ENCODE data around the gene CLDN1. TPM values are rescaled to one million over a fixed set of nuclear protein-coding genes. Genes with fewer than 3 reads are reported as not detected.

The CLDN1 gene
- total and polyA plus RNA-seq, 2 of the 13 experiments (the other 11 are each of a cell fraction or from before 2014, with no cell fraction given): 42.7 to 51.6 TPM

- TF ChIP-seq THAP7 (CRISPR knock-in tag; IDR thresholded peaks at IDR 0.05): no peak
- TF ChIP-seq, protein P1, sequence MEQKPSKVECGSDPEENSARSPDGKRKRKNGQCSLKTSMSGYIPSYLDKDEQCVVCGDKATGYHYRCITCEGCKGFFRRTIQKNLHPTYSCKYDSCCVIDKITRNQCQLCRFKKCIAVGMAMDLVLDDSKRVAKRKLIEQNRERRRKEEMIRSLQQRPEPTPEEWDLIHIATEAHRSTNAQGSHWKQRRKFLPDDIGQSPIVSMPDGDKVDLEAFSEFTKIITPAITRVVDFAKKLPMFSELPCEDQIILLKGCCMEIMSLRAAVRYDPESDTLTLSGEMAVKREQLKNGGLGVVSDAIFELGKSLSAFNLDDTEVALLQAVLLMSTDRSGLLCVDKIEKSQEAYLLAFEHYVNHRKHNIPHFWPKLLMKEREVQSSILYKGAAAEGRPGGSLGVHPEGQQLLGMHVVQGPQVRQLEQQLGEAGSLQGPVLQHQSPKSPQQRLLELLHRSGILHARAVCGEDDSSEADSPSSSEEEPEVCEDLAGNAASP (CRISPR knock-in tag; IDR thresholded peaks at IDR 0.05; ENCODE audit: borderline replicate concordance): peak; percentile 52
- TF ChIP-seq ZNF205 (CRISPR knock-in tag; IDR thresholded peaks at IDR 0.05): 0 out of 2 replicates have a peak, but pooled peaks have one; percentile 28
- peak in 1 of 2 experiments; percentile 42; a peak in 1 of 4 replicates for TF ChIP-seq REST (IDR thresholded peaks at IDR 0.05; ENCODE audit: borderline replicate concordance in 1 of 2, low read depth in 1 of 2, low read length in 2 of 2)
- no peak for TF ChIP-seq TBL1XR1 (IDR thresholded peaks at IDR 0.05; ENCODE audit: borderline replicate concordance, low read length, partially characterized antibody)
- TF ChIP-seq ZFY (CRISPR knock-in tag; IDR thresholded peaks at IDR 0.05): no peak
- TF ChIP-seq GABPA (IDR thresholded peaks at IDR 0.05; ENCODE audit: low read depth, low read length): no peak
- no peak for TF ChIP-seq GABPA (CRISPR knock-in tag; IDR thresholded peaks at IDR 0.05; ENCODE audit: low read depth)
- TF ChIP-seq NFKB2 (CRISPR knock-in tag; IDR thresholded peaks at IDR 0.05; ENCODE audit: borderline replicate concordance): no peak
- TF ChIP-seq HOXA3 (CRISPR knock-in tag; IDR thresholded peaks at IDR 0.05): 0 out of 2 replicates have a peak, but pooled peaks have one; percentile 16
- TF ChIP-seq, protein P2, sequence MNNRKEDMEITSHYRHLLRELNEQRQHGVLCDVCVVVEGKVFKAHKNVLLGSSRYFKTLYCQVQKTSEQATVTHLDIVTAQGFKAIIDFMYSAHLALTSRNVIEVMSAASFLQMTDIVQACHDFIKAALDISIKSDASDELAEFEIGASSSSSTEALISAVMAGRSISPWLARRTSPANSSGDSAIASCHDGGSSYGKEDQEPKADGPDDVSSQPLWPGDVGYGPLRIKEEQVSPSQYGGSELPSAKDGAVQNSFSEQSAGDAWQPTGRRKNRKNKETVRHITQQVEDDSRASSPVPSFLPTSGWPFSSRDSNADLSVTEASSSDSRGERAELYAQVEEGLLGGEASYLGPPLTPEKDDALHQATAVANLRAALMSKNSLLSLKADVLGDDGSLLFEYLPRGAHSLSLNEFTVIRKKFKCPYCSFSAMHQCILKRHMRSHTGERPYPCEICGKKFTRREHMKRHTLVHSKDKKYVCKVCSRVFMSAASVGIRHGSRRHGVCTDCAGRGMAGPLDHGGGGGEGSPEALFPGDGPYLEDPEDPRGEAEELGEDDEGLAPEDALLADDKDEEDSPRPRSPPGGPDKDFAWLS (CRISPR knock-in tag; IDR thresholded peaks at IDR 0.05; ENCODE audit: borderline replicate concordance): no peak
- TF ChIP-seq ATM (IDR thresholded peaks at IDR 0.05; ENCODE audit: borderline replicate concordance): no peak
- no peak for TF ChIP-seq ZNF350 (CRISPR knock-in tag; IDR thresholded peaks at IDR 0.05; ENCODE audit: borderline replicate concordance, low read depth)
- TF ChIP-seq ZNF550 (CRISPR knock-in tag; IDR thresholded peaks at IDR 0.05; ENCODE audit: borderline replicate concordance): no peak
- TF ChIP-seq ZFP37 (CRISPR knock-in tag; IDR thresholded peaks at IDR 0.05; ENCODE audit: borderline replicate concordance): no peak
- TF ChIP-seq, protein P3, sequence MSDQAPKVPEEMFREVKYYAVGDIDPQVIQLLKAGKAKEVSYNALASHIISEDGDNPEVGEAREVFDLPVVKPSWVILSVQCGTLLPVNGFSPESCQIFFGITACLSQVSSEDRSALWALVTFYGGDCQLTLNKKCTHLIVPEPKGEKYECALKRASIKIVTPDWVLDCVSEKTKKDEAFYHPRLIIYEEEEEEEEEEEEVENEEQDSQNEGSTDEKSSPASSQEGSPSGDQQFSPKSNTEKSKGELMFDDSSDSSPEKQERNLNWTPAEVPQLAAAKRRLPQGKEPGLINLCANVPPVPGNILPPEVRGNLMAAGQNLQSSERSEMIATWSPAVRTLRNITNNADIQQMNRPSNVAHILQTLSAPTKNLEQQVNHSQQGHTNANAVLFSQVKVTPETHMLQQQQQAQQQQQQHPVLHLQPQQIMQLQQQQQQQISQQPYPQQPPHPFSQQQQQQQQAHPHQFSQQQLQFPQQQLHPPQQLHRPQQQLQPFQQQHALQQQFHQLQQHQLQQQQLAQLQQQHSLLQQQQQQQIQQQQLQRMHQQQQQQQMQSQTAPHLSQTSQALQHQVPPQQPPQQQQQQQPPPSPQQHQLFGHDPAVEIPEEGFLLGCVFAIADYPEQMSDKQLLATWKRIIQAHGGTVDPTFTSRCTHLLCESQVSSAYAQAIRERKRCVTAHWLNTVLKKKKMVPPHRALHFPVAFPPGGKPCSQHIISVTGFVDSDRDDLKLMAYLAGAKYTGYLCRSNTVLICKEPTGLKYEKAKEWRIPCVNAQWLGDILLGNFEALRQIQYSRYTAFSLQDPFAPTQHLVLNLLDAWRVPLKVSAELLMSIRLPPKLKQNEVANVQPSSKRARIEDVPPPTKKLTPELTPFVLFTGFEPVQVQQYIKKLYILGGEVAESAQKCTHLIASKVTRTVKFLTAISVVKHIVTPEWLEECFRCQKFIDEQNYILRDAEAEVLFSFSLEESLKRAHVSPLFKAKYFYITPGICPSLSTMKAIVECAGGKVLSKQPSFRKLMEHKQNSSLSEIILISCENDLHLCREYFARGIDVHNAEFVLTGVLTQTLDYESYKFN (CRISPR knock-in tag; conservative IDR thresholded peaks at IDR 0.05): peak; percentile 81
- TF ChIP-seq ZNF83 (CRISPR knock-in tag; IDR thresholded peaks at IDR 0.05; ENCODE audit: borderline replicate concordance): no peak
These were observed 23.0 kb upstream of the CLDN1 start (continued) for GRCh38 chr3:190345027-190345821.
